HG03196 (cell line): ENCODE results near the gene TBX15.
A peak's percentile ranks its signal among the peaks of the same experiment; 100 is the strongest.

Experiments used
- ATAC-seq: cut with Tn5 transposase; IDR thresholded peaks from one replicate; pipeline ENCODE4 v1.9.1; 2021; ENCODE audit not compliant: unreplicated experiment

Gene TBX15

GRCh38 chr1:118988186-118989005, at the start of gene TBX15:
TBX15 (minus strand) TSS chr1:118988343; CDS start chr1:118987795, 548 bp downstream.
- no peak for ATAC-seq

- no peak for ATAC-seq
Observed at GRCh38 chr1:119034359-119034758, 46.2 kb upstream of the TBX15 start.

GRCh38 chr1:119032986-119033385, 44.8 kb upstream of the TBX15 start:
- ATAC-seq = no peak

GRCh38 chr1:119027759-119028158, 39.6 kb upstream of the TBX15 start:
- no peak for ATAC-seq

- ATAC-seq = no peak
Observed at GRCh38 chr1:119026956-119027355, 38.8 kb upstream of the TBX15 start.

- ATAC-seq = no peak
Observed at GRCh38 chr1:119015547-119015946, 27.4 kb upstream of the TBX15 start.

- no peak for ATAC-seq
Observed at GRCh38 chr1:119012383-119012782, 24.2 kb upstream of the TBX15 start.

GRCh38 chr1:119011706-119012105, 23.6 kb upstream of the TBX15 start:
- no peak for ATAC-seq

GRCh38 chr1:119011116-119011515, 23.0 kb upstream of the TBX15 start:
- ATAC-seq = no peak

- ATAC-seq = no peak
Observed at GRCh38 chr1:119010201-119010600, 22.1 kb upstream of the TBX15 start.

GRCh38 chr1:119009312-119009655, 21.1 kb upstream of the TBX15 start:
- no peak for ATAC-seq

GRCh38 chr1:119008483-119009311, 20.6 kb upstream of the TBX15 start:
- peak; percentile 56 for ATAC-seq

GRCh38 chr1:119007670-119008482, 19.7 kb upstream of the TBX15 start:
- no peak for ATAC-seq

- ATAC-seq = no peak
Observed at GRCh38 chr1:119007339-119007669, 19.2 kb upstream of the TBX15 start.

- ATAC-seq = no peak
Observed at GRCh38 chr1:119006406-119007279, 18.5 kb upstream of the TBX15 start.

GRCh38 chr1:119005724-119006405, 17.7 kb upstream of the TBX15 start:
- ATAC-seq = no peak

GRCh38 chr1:119004781-119005180, 16.6 kb upstream of the TBX15 start:
- no peak for ATAC-seq

GRCh38 chr1:119004129-119004527, 16.0 kb upstream of the TBX15 start:
- ATAC-seq = no peak

GRCh38 chr1:119003413-119004128, 15.4 kb upstream of the TBX15 start:
- no peak for ATAC-seq
